ENCODE data around the gene SNED1. TPM values are rescaled to one million over a fixed set of nuclear protein-coding genes. Genes with fewer than 3 reads are reported as not detected.

Gene SNED1
- total and polyA plus RNA-seq, 2 experiments from 2014 or later = 6.1 to 29.4 TPM

DNA sequence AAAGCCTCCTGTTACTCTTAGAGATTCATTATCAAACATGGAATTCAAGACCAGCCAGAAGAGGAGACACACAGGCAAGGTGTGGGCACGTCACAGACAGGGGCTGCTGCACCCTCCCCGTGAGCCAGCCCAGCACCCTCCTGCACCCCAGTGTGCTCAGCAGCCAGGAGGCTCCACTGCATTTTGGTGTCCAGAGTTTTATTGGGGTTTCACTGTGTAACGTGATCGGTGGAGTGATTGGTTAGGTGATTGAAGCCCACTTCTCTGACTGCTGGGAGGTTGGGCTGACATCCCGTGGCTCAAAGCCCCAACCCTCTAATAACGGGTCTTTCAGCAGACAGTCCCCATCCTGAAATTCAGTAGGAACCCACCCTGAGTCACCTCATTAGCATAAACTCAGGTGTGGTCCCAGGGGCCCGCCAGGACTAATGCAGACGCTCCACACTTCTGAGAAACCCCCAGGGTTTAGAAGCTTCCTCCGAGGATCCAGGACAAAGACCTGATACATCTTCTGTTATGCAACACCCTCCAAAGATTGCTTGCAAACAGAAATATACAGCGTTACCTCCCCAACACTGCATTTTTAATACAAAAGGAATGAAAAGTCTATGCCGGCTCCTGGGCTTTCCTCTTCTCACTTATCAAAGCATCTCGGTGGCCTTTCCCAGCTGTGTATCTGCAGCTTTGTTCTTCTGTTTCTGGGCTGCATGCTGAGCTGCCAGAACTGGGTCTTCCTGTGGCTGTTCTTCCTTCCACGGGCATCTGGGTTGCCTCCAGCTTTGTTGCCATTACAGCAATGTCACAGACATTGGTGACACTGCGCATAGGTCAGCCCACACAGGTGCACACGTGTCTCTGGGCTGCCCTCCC is 43.7 kb upstream of the SNED1 start:
- H3K27ac ChIP-seq = no peak overlapping the region
- no peak overlapping the region for H3K9ac ChIP-seq
- no peaks in the 10 kb centered on the region for H4K20me1 ChIP-seq (ENCODE audit: insufficient read depth)
- peaks cover 8% of the 10 kb centered on the region; the same call in 1 of the 2 replicates for H3K4me1 ChIP-seq (ENCODE audit: insufficient read depth)
- H3F3A ChIP-seq (ENCODE audit: insufficient read depth) = no peaks in the 10 kb centered on the region
- no peaks in the 10 kb centered on the region for H3K79me2 ChIP-seq (ENCODE audit: insufficient read depth)
- H3K9me3 ChIP-seq (ENCODE audit: low read depth) = no peaks in the 10 kb centered on the region
- H3K4me3 ChIP-seq = no peak overlapping the region
- no peak for DNase-seq
- no peak for TF ChIP-seq EZH2phosphoT487 (IDR thresholded peaks at IDR 0.05; ENCODE audit: insufficient read depth, low read depth)
- no peak for TF ChIP-seq EZH2 (IDR thresholded peaks at IDR 0.05; ENCODE audit: insufficient read depth, poor library complexity, severe bottlenecking)
- no peak overlapping the region for H2AFZ ChIP-seq
- H3K36me3 ChIP-seq (ENCODE audit: low read depth) = no peaks in the 10 kb centered on the region
- in situ Hi-C loops (cut with MboI) = no loop called here
- H3K27me3 ChIP-seq (replicated peaks; ENCODE audit: insufficient read depth) = no peaks in the 10 kb centered on the region
- WGBS, 2 experiments (ENCODE audit: low coverage in 1 of 2, low lambda C conversion rate in 2 of 2, missing lambda C conversion rate in 2 of 2) = 70 to 72% methylated on average over 15 of the region's 15 CpGs
- no peaks in the 10 kb centered on the region for H3K9me2 ChIP-seq (ENCODE audit: insufficient read depth)
- no peak overlapping the region for H3K4me2 ChIP-seq (ENCODE audit: unreplicated experiment)

DNA sequence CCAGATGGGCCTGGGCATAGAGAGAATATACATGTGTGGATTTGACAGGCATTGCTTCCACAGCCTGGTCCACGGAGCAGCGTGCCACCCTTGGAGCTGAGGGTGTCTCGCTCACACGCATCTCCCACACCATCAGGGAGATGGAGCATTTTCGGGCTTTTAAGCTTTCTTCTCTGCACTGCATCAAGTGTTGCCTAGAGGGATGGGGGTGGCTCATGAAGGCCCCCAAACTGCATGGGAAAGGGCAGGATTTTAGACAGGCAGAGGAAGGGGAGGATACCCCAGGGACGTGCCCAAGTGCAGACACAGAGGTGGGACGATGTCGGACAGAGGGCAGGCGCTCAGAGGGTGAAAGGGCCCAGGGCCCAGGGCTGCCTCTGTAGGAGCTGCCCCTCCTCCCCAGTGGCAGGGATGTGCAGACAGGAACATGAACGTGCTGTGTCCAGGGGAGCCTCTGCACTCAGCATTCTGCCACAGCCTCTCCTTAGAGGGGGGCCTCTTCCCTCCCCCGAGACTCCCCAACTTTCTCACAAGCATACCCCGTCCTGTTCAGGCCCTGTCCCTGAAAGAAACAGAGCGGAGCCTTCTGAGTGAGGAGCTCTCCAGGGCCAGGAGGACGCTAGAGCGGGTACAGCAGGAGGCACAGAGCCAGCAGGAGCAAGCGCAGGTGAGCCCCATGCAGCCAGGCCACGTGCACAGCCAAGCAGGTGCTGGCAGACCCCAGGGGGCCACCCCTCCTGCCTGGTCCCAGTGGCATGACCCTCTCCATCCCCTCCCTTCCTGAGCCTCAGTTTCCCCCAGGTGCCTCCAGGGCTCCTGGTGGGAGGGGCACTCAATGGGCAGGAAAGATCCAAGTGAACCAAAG is 42.9 kb upstream of the SNED1 start:
- in situ Hi-C loops (cut with MboI) = no loop called here
- no peaks in the 10 kb centered on the region for H3K79me2 ChIP-seq (ENCODE audit: insufficient read depth)
- no peak overlapping the region for H3K4me2 ChIP-seq (ENCODE audit: unreplicated experiment)
- H3F3A ChIP-seq (ENCODE audit: insufficient read depth) = no peaks in the 10 kb centered on the region
- H4K20me1 ChIP-seq (ENCODE audit: insufficient read depth) = no peaks in the 10 kb centered on the region
- H3K4me3 ChIP-seq = no peak overlapping the region
- 85 to 86% methylated on average over 17 of the region's 17 CpGs for WGBS, 2 experiments (ENCODE audit: low coverage in 1 of 2, low lambda C conversion rate in 2 of 2, missing lambda C conversion rate in 2 of 2)
- H3K9me3 ChIP-seq (ENCODE audit: low read depth) = no peaks in the 10 kb centered on the region
- no peak for DNase-seq
- peaks cover 8% of the 10 kb centered on the region; the same call in 1 of the 2 replicates for H3K4me1 ChIP-seq (ENCODE audit: insufficient read depth)
- TF ChIP-seq EZH2 (IDR thresholded peaks at IDR 0.05; ENCODE audit: insufficient read depth, poor library complexity, severe bottlenecking) (no peak), EZH2phosphoT487 (IDR thresholded peaks at IDR 0.05; ENCODE audit: insufficient read depth, low read depth) (no peak)
- H3K36me3 ChIP-seq (ENCODE audit: low read depth) = no peaks in the 10 kb centered on the region
- no peak overlapping the region for H3K9ac ChIP-seq
- no peaks in the 10 kb centered on the region for H3K27me3 ChIP-seq (replicated peaks; ENCODE audit: insufficient read depth)
- H3K9me2 ChIP-seq (ENCODE audit: insufficient read depth) = no peaks in the 10 kb centered on the region
- no peak overlapping the region for H3K27ac ChIP-seq
- H2AFZ ChIP-seq = no peak overlapping the region

DNA sequence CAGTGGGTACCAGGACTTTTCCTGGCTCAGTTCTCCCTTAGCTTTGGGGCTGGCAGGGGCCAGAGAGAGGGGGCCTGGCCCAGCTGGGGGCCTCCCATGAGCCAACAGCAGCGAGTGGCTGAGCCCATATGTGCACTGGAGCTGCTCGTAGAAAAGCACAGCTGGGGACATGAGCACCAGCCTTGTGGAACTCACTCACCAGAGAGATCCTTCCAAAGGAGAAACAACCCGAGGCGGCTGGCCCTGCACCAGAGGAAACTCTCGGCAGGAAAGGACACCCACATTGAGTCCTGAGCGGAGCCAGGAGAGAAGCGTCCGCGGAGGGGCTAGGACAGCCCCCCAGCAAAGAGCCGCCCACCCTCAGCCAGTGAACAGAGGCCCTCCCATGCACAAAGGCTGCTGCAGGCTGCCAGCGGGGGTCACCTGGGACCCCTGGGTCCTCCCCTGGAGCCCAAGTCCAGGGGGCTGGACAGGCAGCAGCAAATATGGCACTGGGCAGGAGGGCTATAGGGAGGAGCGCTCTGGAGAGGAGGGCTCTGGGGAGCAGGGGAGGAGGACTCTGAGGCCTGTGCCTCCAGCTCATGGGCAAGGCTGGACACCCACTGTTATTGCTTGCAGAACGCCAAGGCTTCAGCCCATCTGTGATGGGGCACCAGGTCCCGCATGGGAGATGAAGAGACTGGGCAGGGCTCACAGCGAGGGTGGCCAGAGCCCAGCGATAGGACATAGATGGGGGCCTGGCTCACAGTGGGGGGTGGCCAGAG is 42.1 kb upstream of the SNED1 start:
- no peak for TF ChIP-seq EZH2phosphoT487 (IDR thresholded peaks at IDR 0.05; ENCODE audit: insufficient read depth, low read depth)
- no peak for TF ChIP-seq EZH2 (IDR thresholded peaks at IDR 0.05; ENCODE audit: insufficient read depth, poor library complexity, severe bottlenecking)
- H3K27ac ChIP-seq = no peak overlapping the region
- no peaks in the 10 kb centered on the region for H4K20me1 ChIP-seq (ENCODE audit: insufficient read depth)
- H3K4me3 ChIP-seq = no peak overlapping the region
- H3K4me2 ChIP-seq (ENCODE audit: unreplicated experiment) = no peak overlapping the region
- no peaks in the 10 kb centered on the region for H3K27me3 ChIP-seq (replicated peaks; ENCODE audit: insufficient read depth)
- H3K4me1 ChIP-seq (ENCODE audit: insufficient read depth) = peaks cover 8% of the 10 kb centered on the region; the same call in 1 of the 2 replicates
- H3K9me2 ChIP-seq (ENCODE audit: insufficient read depth) = no peaks in the 10 kb centered on the region
- no peak overlapping the region for H3K9ac ChIP-seq
- H3F3A ChIP-seq (ENCODE audit: insufficient read depth) = no peaks in the 10 kb centered on the region
- no peak overlapping the region for H2AFZ ChIP-seq
- H3K79me2 ChIP-seq (ENCODE audit: insufficient read depth) = no peaks in the 10 kb centered on the region
- no peak for DNase-seq
- no peaks in the 10 kb centered on the region for H3K9me3 ChIP-seq (ENCODE audit: low read depth)
- in situ Hi-C loops (cut with MboI) = no loop called here
- no peaks in the 10 kb centered on the region for H3K36me3 ChIP-seq (ENCODE audit: low read depth)
- WGBS, 2 experiments (ENCODE audit: low coverage in 1 of 2, low lambda C conversion rate in 2 of 2, missing lambda C conversion rate in 2 of 2) = 71 to 77% methylated on average over 16 of the region's 16 CpGs

Data from GM23248 (cell line).